ENCODE data around the gene MTHFSD.

The MTHFSD gene

DNA sequence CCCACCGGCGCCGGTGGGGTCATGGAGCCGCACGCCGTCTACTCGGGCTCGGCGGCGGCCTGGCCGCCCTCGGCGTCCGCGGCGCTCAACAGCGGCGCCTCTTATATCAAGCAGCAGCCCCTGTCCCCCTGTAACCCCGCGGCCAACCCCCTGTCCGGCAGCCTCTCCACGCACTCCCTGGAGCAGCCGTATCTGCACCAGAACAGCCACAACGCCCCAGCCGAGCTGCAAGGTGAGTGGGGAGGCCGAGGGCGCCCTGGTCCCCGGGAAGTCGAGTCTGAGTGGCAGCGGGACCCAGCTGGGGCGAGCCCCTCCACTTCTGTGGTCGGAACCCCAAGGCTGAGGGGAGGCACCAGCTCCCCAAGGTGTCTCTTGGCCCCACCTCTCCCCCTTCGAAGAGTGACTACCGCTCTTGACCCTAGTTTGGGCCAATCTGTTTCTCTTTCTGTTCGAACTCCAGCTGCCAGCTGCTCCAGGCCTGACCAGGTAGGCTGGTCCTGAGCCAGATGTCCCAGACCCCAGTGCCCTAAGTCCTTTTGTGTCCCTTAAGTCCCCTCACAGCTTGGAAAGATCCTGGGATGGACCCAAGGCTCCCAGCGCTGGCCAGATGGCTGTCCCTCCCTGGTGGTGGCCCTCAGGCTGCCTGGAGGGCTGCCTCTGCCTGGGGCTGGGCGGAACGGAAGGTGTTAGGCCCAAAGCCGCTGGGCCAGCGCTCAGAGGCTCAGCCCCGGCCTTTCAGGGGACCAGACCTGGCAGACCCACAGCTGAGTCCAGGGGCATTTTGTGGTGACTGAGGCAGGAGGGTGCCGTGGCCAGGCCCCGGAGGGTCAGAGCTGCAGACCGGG is 43.5 kb downstream of the MTHFSD start:
- DNase-seq: no peak

DNA sequence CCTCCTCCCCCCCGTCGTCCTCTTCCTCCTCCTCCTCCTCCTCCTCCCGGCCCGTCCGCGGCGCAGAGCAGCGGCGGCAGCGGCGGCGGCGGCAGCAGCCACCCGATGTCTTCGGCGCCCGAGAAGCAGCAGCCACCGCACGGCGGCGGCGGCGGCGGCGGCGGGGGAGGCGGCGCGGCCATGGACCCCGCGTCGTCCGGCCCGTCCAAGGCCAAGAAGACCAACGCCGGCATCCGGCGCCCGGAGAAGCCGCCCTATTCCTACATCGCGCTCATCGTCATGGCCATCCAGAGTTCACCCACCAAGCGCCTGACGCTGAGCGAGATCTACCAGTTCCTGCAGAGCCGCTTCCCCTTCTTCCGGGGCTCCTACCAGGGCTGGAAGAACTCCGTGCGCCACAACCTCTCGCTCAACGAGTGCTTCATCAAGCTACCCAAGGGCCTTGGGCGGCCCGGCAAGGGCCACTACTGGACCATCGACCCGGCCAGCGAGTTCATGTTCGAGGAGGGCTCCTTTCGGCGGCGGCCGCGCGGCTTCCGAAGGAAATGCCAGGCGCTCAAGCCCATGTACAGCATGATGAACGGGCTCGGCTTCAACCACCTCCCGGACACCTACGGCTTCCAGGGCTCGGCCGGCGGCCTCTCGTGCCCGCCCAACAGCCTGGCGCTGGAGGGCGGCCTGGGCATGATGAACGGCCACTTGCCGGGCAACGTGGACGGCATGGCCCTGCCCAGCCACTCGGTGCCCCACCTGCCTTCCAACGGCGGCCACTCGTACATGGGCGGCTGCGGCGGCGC is 44.4 kb downstream of the MTHFSD start, which contains the start of gene FOXF1:
Gene FOXF1 (plus strand): TSS at position 63 of the 797 bp plus-strand sequence. CDS start 43 bp downstream, at position 106.
- no peak for DNase-seq

DNA sequence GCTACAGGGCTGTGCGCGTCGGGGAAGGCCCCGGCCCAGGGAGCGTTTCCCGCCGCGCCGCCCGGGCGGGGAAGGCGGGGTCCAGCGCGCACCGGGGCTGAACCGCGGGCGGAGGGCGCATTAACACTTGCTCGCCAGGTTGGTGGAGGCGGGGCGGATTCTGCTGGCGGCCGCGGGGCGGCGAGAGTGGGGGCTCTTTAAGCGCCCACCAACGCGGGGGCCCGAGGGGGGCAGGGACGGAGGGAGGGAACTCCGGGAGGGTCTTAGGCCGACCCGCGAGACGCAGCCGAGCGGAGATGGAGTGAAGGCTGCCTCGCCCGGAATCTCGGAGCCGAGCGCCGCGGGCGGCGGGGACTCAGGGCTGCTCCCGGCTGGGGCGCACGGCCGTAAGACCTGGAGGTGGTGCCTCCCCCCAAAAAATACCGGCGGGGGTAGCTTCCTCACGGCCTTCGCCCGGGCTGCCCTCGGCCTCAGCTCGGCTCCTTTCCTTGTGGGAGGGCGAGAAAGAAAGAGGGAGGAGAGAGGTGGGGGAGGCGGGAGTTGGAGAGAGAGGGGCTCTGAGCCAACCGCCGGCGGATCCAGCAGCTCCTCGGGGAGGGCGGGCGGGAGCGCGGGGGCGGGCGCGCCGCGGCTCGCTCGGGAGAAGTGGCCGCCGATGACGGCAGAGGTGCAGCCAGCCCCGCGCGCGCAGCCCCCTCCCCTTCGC is 45.1 kb downstream of the MTHFSD start:
- no peak for DNase-seq

DNA sequence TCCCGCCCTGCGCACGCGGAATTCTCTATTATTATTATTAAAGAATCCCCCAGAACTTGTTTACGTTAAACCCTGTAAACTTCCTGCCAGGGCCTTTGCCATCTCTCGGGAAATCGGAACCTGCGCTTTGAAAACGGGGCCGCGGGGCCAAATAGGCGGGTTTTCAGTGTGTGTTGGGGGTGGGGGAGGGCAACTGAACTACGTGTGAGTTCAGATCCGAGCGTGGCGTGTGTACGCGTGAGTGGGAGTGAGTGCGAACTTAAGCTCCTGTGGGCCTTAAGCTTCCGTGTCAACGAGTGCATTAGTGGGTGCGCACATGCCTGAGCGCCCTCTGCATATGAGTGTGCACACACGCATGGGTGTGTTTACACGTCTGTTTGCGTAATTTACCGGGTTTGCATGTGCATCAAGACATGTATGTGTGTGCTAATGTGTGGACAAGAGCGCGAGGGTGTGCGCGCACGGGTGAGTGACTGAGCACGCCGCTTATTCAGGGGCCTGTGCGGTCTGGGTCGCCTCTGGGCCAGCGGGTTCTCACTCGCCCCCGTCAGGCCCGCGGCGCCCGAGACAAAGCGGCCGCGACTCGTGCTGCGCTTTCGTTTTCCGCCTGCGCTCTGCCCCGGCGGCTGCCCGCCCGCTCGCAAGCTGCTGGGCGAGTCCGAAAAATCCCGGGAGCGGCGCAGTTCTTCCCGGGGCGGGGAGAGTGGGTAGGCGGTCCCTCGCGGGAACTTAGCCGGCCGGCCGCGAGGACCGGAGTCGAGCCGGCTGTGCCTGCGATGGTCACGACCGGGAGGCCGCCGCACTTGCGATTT is 45.9 kb downstream of the MTHFSD start:
- DNase-seq: no peak

DNA sequence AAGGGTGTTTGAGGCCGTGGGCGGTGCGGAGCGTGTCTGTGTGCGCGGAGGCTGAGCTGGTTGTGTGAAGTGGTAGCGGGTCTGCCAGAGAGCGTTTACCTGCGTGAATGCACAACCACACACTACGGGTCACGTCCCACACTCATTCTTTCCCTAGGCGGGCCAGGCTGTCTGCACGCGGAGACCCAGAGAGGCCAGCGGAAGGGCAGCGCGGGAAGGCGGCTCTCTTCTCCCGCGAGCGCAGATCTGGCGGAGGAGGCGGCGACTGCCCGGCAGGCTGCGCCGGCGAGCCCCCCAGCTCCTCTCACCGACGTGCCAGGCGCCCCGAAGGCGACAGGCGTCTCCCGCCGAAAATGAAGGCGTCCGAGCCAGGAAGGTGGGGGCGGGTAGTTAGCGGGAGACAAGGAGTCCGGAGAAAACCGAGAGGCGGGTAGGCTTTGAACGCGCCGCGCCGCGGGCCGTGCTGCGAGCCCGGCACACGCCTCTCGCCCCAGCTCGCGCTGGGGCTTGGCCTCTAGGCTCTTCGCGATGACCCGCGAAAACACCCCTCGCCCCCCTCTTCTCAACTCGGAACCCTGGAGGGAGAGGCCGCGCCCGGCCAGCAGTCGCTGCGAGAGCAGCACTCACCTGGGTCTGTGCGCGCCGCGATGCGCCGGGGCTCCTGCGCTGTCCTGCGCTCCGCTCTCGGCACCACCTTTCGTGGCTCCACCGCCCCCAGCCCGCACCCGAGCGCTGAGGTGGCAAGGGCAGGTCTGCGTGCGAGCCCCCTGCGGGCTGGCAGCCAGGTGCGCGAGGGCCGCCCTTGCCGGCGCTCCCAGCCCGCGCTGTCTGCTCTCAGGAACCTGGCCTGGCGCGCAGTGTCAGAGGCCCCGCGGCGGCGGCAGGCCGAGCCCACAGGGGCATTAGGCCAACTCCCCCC is 46.7 kb downstream of the MTHFSD start:
- no peak for DNase-seq

DNA sequence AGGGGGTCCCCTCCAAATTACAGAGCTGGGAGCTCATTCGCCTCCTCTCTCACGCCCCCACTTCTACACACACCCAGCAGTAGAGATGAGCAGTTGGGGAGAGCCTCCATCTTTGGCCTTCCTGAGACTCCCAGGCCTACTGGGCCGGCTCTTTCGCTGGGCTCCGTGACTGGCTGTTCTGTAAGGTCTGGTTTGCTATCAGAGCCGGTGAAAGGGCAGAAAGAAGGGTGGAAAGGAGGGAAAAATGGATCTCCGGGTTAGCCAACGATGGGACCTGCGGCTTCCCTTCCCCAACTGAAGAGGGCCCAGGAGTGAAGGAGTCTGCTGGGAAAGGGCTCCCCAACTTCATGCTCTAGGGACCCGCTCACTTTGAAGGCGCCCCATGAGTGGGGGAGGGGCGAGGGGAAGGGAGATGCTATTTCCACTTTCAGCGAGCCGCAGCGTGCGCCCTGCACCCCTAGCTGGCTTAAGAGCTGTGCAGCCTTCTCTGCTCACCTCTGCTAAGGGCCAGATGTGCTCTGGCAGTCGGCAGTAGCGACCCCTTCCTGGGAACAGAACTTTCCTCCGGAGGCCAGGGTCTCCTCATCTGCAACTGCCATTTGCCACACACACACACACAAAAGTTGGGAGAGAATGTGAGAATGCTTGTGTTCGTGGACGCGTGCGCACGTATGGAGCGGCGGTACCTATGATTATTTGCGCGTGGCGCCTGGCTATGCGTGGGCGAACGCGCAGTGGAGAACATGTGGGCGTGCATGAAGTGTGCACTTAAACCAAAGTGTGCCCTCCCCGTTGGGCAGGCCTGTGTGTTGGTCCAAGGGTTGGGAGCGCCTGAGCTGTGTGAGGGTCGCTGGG is 47.6 kb downstream of the MTHFSD start:
- DNase-seq: no peak

DNA sequence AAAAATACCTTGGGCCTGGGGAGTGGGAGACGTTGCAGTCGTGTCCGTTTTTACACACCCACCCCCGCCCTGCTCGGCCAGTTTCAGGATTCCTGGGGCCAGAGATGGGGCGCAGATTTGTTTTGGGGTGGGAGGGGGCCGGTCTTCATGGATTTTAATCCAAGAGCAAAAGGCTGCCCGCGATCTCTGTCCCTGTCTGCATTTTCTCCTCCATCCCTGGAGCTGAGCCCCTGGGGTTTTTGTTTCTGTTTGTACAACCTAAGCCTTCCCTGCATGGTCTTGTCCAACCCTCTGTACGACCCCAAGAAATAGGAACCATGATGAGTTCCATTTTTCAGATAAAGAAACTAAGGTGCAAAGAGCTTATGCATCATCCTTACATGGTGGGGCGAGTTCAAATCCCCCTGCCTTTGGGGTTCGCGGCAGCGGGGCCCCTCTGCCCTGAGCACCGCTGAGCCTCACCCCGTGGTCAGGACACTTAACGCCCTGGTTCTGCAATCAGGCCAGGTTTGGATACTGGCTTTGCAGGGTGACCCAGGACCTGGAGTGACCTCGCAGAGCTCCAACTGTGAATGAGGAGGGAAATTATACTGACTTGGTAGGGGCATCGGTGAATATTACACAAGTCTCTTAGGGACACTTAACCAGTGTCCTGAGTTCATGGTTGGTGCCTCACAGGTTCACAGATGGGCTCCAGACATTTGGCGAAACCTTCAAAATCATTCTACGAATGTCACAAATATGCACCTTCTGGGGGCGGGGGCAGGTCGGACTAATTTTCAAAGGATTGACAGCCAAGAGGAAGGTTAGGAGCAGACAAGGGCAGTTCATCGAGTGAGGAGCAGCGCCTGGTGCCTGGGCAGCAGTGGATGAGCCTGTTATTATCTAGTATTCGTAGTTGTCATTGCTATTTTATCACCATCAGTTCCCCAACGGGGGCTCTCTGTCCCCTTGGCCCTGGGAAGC is 48.9 kb downstream of the MTHFSD start:
- DNase-seq: no peak

DNA sequence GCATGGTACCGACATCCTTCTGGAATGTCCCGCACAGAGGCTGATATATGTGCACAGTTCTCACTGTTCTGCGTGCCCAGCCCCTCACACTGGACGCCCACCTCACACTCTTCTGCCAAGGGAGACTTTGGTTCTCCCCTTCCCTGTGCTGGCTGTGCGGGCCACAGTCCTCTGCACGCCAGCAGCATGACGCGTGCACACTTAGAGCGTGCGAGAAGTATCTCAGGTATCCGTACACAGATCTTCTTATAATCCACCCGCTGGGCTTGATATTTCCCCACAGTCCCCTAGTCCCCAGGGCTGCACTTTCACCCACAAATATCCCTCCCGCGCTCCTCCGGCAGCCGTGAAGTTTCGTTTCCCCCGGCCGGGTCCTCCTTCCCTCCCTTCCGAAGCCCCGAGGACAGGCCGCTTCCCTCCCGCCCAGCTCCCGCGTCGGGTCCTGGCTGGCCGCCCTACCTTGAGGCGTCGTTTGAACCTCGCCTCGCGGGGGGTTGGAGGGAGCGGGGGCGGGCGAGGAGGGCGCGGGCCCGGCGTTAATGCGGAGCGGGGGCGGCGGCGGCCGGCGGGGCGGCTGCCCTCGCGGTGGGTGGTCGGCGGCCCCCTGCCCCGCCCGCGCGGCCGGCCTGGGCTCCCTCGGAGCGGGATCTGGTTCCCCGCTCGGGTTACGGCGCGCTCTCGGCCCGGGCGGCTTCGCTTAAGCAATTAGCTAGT is 49.7 kb downstream of the MTHFSD start:
- DNase-seq: no peak

DNA sequence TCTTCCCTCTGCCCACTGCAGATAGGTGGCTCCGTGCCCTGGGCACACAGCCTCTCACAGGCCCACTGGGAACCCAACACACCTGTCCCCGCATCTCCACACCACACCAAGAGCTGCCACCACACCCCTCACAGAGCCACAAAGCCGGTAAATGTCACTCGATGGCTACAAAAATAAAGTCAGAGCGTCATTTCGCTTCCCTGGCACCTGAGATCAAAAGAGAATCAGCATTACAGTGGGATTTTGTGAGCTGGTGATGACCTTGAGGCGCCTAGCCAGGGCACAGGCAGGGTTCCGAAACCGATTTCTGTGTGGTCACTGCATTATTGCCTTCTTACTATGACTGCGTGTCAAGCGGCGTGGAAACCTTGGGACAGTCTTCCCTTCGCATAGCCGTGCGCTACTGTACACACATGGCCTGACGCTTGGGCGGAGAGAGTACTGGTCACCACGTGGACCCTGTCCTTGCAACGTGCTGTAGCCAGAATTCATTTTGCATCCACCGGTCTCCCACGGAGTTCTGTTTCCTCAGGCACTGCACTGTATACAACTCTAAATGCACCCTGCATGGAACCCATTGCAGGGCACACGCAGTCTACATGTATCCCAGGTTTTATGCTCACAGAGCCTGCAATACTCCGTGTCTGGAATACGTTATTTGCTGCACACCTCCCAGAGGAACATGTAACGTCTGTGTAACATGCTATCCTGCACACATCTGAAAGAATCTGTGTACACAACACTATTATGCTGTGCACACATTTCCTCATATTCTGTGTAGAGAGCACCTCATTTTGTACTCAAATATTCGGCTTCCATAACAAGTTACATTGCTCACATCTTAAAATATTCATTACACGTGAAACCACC is 50.5 kb downstream of the MTHFSD start:
- DNase-seq: no peak

DNA sequence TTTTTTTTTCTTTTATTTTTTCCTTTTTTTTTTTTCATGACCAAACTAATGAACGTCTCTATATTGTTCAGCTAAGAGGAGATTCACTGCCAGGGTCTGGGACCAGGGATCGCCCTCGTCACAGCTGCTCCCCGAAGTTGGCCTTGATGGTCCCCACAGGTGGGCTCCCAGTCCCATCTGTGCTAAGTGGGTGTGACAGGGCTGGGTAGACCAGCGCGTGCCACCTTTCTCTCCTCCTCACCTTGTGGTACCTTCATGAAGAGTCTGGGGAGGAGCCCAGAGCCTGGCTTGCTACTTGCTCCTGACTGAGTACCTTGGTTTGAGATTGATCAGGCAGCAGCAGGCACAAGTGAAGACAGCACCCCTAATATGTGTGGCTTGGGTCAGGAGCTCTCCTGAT is 51.2 kb downstream of the MTHFSD start:
- no peak for DNase-seq

DNA sequence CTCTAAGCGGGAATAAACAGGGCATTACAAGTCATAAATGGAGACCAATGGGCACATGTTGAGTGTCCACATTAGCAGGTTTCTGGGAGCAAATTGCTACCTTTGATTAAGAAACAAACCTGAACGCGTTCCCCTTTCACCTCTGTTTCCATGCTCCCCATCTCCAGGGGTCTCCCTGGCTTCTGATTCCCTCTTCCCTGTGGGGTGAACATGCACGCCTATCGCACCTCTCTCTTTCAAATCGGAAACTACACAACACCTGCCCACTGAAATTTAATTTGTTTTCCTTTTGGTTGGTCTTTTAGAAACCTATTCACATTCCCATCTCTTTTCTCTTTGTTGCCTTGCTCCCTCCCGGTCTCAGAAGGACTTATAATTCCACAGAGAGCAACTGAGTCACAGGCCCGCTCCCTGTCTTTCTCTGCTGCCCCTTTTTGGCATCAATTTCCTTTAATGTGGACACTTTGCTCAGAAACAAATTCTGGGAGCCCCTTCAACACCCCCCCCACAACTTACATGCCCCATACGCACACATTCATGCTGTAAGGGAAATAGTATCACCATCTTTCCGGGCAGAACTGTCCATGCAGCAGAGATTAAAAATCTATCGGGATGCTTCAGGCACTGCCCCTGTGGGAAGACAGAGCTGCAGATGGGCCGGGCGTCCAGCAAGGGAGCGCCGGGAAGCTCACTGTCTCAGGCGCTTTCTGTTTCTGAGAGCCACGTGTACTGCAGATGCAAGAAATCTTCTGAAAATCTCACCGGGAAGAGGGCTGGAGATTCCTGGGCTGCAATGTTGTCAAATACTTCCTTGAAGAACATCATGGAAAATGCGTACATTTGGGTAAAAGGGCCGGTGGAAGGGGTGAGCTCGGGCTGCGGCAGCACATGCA is 51.9 kb downstream of the MTHFSD start:
- DNase-seq: no peak

DNA sequence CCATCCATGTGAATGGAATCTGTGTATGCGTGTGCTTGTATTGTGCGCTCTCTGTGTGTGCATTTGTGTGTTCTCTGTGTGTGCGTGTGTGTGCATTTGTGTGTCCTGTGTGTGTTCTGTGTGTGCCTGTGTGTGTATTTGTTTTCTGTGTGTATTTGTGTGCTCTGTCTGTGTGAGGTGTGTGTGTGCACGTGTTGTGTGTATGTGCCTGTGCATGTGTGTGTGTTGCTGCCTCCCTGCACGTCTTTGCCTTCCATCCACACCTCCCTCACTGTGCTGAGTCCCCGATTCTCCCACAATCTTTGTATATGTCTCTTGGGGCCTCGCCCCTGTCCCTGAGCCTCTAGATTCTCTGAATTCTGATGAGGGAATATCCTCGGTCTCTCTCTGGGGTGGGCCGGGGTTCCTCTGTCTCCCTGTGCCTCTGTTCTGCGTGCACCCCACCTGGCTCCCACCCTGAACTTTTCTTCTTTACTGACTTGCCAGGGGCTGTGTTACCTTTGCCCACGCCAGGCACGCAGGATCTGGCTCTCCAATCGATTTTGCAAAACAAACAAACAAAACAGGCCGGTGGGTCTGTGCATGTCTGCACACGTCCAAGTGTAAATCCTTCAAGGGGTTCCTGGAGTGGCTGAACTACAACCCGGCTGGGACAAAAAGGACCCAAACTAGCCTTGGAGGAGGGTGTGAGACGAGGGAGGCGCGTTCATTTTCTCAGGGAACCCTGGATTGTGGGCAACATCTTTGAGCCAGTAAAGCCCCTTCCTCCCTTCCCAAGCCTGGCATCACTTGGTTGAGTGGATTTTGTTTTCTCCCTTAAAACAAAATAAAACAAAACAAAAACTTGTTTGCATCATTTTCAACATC is 52.8 kb downstream of the MTHFSD start:
- no peak for DNase-seq

DNA sequence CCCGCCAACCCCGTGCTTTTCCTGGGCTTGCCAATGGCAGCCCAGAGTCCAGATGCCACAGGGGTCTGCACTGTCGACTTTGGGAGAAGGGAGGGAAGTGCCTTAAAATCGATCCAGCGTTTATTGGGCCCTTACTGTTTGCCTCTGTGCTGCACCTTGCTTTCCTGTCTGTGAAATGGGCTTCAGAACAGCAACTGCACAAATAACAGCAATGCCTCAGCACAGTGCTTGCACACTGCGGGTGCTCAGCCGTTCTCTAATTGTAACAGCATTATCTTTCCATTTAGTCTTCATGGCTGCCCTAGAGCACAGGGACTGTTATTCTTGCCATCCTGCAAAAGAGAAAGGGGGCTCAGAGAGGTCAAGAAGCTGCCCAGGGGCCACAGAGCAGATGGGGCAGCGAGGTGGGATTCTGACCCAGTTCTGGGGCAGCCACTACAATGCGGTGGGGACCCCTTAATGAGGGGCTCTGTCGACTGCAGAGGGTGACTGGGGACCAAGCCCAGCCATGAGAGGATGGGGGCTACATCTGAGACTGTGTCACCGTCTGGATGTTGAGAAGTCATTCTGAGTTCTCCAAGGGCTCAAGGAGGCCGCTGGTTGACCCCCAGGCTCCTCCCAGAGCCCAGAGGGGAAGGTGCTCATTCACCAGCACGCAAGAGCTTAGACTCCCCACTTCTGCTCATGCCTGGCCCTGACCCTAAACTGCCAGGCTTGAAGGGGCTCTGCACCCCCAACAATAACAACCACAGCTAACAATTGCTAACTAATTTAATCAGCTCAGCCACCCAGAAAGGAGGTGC is 54.1 kb downstream of the MTHFSD start:
- DNase-seq: no peak

Measured in activated gamma-delta T cell treated with Interleukin-2 at 50 U/mL for 16 hours (primary cell).